Activated T-cell treated with anti-CD3 and anti-CD28 coated beads, Interleukin-2, amount 50 U/mL, for 24 hours (primary cell): ENCODE data around the gene MBP.
A peak's percentile ranks its signal among the peaks of the same experiment; 100 is the strongest.

Source experiments
- DNase-seq: peaks from one replicate; pipeline ENCODE4 v3.0.0-alpha.2; 2020
- H3K27ac Mint-ChIP-seq: 2 replicates; pipeline ENCODE4 v1.8.0; 2020; ENCODE audit warnings: mild to moderate bottlenecking, mixed read lengths
- H3K27me3 Mint-ChIP-seq: 2 replicates; pipeline ENCODE4 v1.8.0; 2020; ENCODE audit warnings: mixed read lengths
- H3K36me3 Mint-ChIP-seq: 2 replicates; pipeline ENCODE4 v1.8.0; 2020; ENCODE audit warnings: low read depth, mixed read lengths
- H3K4me1 Mint-ChIP-seq: 2 replicates; pipeline ENCODE4 v1.8.0; 2020; ENCODE audit warnings: low read depth, mixed read lengths
- H3K4me3 Mint-ChIP-seq: 2 replicates; pipeline ENCODE4 v1.8.0; 2020; ENCODE audit warnings: mild to moderate bottlenecking, moderate library complexity, mixed read lengths
- H3K9me3 Mint-ChIP-seq: 2 replicates; pipeline ENCODE4 v1.8.0; 2020; ENCODE audit warnings: mixed read lengths

Gene MBP

DNA sequence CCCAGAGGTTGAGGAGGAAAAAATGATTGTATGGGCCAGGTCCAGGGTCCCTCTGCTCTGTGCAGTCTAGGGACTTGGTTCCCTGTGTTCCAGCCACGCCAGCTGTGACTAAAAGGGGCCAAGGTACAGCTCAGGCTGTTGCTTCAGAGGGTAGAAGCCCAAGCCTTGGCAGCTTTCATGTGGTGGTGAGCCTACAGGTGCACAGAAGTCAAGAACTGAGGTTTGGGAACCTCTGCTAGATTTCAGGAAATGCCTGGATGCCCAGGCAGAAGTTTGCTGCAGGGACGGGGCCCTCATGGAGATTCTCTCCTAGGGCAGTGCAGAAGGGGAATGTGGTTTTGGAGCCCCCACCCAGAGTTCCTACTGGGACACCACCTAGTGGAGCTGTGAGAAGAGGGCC, 10.6 kb upstream of the MBP start:
- no peaks in the 10 kb centered on the region for H3K27me3 Mint-ChIP-seq
- H3K9me3 Mint-ChIP-seq = peaks cover 26% of the 10 kb centered on the region
- H3K36me3 Mint-ChIP-seq = peaks cover 19% of the 10 kb centered on the region
- no peak overlapping the region for H3K4me3 Mint-ChIP-seq
- no peak overlapping the region for H3K27ac Mint-ChIP-seq
- DNase-seq = no peak
- peaks cover 60% of the 10 kb centered on the region for H3K4me1 Mint-ChIP-seq

DNA sequence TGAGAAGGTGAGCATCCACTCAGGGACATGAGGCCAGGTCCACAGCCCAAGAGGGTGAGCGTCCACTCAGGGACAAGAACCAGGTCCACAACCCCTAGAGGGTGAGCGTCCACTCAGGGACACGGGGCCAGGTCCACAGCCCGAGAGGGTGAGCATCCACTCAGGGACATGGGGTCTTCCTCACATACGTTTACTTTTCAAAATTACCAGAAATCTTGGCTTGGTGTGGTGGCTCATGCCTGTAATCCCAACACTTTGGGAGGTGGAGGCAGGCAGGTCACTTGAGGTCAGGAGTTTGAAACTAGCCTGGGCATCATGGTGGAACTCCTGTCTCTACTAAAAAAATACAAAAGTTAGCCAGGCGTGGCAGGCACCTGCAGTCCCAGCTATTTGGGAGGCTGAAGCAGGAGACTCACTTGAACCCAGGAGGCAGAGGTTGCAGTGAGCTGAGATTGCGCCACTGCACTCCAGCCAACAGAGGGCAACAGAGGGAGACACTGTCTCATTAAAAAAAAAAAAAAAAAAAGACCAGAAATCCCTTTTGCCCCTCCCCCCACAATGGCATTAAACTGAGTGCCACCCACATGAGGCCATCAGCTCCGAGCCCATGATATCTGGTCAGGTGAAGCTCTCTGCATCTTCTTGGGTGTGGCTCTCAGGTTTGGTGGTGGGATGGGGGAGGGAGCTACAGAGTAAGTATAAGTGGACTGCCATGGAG, 9.0 kb upstream of the MBP start:
- H3K4me1 Mint-ChIP-seq = peaks cover 44% of the 10 kb centered on the region

DNA sequence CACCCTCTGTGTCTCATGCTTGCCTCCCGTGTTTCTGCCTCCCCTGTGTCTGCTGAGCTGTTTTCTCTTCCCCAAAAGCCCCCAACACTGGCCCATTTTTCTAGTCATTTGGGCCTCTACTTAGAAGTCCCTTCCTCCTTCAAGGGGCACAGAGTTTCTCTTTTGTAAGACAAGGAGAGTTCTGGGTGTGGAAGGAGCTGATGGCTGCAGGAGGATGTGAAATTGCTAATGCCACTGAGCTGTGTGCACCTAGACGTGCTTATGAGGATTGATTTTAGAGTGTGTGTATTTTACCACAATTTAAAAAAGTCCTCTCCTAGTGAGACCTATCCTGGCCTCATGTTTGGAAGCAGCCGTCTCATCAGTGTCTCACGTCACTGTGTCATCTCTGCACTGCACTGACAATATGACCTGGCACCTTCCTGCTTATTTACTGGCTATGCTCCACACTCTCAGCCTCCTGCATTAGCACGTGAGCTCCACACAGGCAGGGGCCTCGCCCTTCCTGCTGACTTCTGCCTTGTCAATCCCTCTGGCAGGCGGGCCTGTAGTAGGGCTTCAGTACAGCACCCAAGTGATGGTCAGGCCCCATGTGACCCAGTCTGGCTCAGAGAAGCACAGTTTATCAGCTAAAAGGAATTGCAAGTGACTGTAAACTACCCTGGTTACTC, 8.0 kb upstream of the MBP start:
- peak; percentile 56 for DNase-seq
- Mint-ChIP-seq H3K27me3 (no peaks in the 10 kb centered on the region), H3K9me3 (peaks cover 26% of the 10 kb centered on the region), H3K4me1 (peaks cover 38% of the 10 kb centered on the region), H3K4me3 (no peak overlapping the region), H3K27ac (peak overlapping the region; percentile 77), H3K36me3 (peaks cover 19% of the 10 kb centered on the region)

More for the DNA sequence above, 9.0 kb upstream of the MBP start:
- no peak overlapping the region for H3K27ac Mint-ChIP-seq
- H3K9me3 Mint-ChIP-seq = peaks cover 26% of the 10 kb centered on the region
- H3K27me3 Mint-ChIP-seq = no peaks in the 10 kb centered on the region
- H3K36me3 Mint-ChIP-seq = peaks cover 19% of the 10 kb centered on the region
- H3K4me3 Mint-ChIP-seq = no peak overlapping the region
- DNase-seq = no peak

DNA sequence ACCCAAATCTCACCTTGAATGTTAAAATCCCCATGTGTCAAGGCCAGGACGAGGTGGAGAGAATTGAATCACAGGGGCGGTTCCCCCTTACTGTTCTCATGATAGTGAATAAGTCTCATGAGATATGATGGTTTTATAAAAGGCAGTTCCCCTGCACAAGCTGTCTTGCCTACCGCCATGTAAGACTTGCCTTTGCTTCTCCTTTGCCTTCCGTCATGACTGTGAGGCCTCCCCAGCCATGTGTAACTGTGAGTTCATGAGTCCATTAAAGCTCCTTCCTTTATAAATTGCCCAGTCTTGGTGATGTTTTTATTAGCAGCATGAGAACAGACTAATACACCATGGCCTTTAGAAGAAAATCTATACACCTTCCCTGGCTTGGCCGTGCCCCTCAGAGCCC, 7.4 kb upstream of the MBP start:
- H3K9me3 Mint-ChIP-seq = peaks cover 26% of the 10 kb centered on the region
- no peak overlapping the region for H3K4me3 Mint-ChIP-seq
- no peaks in the 10 kb centered on the region for H3K27me3 Mint-ChIP-seq
- peaks cover 38% of the 10 kb centered on the region for H3K4me1 Mint-ChIP-seq
- no peak for DNase-seq
- peak overlapping the region; percentile 77 for H3K27ac Mint-ChIP-seq
- H3K36me3 Mint-ChIP-seq = peaks cover 19% of the 10 kb centered on the region

DNA sequence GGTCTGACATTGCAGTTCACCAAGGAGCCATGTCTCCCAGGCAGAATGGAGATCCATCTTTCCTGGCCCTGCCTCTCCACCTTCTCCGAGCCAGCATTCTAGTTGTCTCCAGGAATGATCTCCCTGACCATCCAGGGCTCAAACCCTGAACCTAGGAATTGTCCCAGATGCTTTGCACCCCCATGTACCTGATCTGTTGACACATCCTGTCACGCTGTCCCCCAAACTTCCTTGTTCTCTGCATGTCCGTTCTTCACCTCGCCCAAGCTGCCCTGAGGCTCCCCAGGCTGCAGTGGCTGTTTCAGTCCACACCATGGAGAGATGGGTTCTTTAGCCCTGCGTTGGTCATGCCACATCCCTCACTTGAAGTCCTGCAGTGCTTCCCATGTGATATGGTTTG, 7.0 kb upstream of the MBP start:
- DNase-seq = no peak
- Mint-ChIP-seq H3K27me3 (no peaks in the 10 kb centered on the region), H3K4me1 (peaks cover 37% of the 10 kb centered on the region), H3K9me3 (peaks cover 23% of the 10 kb centered on the region), H3K4me3 (no peak overlapping the region), H3K36me3 (peaks cover 19% of the 10 kb centered on the region), H3K27ac (no peak overlapping the region)

DNA sequence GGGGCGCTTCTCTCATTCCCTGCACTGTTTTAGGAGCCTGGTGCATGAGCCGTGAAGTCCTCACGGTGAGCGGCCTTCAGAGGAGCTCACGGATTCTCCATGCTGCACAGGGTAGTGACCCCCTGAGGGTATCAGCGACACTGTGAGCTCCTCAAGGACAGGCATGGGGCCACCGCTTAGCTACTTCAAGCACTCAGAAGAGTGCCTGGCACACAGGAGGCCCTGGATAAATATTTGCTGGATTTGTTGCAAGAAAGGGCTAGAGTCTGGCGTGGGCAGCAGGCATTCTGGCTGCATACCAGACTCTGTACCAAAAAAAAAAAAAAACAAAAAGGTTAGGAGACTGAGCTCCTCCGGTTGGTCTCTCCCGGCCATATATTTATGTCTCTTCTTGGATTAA, 5.7 kb upstream of the MBP start:
- Mint-ChIP-seq H3K27ac (no peak overlapping the region), H3K4me1 (peaks cover 41% of the 10 kb centered on the region), H3K9me3 (peaks cover 14% of the 10 kb centered on the region), H3K27me3 (no peaks in the 10 kb centered on the region), H3K36me3 (peaks cover 10% of the 10 kb centered on the region), H3K4me3 (no peak overlapping the region)
- no peak for DNase-seq

DNA sequence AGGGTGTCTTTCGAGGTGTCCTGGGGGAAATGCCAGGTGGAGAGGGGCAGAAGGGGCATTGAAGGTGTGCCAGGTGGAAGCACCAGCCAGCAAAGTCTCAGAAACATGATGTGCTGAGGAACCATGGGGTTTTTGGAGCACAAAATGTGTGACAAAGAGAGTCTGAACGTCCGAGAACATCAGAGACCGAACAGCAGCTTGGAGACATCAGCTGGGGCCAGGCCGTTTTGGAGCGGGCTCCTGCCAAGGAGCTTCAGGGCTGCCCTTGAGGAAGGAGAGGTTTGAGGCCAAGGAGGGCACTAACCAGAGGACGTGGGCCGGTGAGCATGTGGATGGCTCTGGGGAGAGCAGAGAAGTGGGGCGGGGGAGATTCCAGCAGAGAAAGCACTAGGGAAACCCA, 5.3 kb upstream of the MBP start:
- Mint-ChIP-seq H3K4me1 (peaks cover 42% of the 10 kb centered on the region), H3K9me3 (peaks cover 11% of the 10 kb centered on the region), H3K27ac (no peak overlapping the region), H3K4me3 (no peak overlapping the region), H3K36me3 (peaks cover 9% of the 10 kb centered on the region), H3K27me3 (no peaks in the 10 kb centered on the region)
- no peak for DNase-seq

DNA sequence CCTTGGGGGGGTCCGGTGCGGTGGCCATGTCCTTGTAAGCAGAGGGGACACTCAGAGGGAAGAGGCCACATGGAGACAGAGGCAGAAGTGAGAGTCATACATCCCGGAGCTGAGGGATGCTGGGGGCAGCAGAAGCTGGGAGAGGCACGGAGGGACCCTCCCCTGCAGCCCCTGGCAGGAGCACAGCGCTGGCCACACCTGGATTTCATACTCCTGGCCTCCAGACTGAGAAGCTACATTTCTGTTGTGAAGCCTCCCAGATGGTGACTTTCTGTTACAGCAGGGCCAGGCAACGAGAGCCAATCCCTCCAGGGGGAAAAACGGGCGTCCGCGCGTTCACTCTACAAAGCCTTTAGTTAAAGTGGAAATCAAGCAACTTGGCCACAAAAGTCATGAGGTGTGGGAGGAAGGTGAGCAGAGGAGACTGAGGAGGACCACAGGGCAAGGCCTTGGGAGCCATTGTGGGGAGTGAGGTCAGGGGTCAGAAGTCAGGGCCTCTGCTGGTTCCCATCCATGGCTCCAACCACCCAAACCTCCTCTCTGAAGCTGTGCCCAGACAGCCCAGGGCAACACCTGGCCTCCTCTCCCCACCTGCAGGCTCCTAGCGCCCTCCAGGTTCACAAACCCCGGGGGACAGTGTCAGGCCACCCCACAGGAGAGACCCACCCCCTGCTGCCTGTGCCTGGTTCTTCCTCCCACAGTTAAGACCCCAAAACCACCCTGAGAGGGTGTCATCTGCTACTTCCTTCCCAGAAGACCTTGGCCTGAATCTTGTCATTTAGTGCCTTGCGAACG, 4.5 kb upstream of the MBP start:
- Mint-ChIP-seq H3K36me3 (peaks cover 2% of the 10 kb centered on the region), H3K27me3 (no peaks in the 10 kb centered on the region), H3K27ac (no peak overlapping the region), H3K9me3 (peaks cover 3% of the 10 kb centered on the region), H3K4me1 (peaks cover 42% of the 10 kb centered on the region), H3K4me3 (no peak overlapping the region)
- no peak for DNase-seq

DNA sequence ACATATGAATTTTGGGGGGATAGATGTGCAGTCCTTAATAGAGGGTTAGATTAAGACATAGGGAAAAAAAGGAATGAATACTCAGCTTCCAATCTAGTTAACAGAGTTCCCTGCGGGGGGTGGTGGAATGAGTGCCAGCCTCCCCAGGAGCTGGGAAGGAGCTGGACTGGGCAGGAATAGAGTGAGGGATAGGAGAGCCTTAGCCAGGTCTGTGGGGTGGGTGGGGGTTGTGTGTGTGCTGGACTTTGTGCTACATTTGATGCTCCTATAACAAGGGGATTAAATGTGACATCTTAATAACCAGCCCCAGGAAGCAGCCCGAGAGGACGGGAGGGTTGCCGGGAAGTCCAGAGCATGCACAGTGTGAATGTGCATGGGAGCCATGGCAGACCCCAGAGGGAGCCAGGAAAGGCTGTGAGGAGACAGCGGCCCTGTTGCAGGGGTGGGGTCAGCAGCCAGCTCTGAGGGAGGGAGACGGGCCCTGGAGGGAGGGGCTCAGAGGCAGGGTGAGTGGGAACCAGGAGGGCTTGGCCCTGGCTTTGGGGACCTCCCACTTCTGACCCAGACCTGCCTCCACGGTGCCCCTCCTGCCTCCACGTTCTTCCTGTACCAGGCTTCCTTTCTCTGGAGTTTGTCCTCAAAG, 3.6 kb upstream of the MBP start:
- H3K27ac Mint-ChIP-seq = no peak overlapping the region
- H3K9me3 Mint-ChIP-seq = no peaks in the 10 kb centered on the region
- H3K4me3 Mint-ChIP-seq = no peak overlapping the region
- H3K36me3 Mint-ChIP-seq = peaks cover 3% of the 10 kb centered on the region
- DNase-seq = no peak
- no peaks in the 10 kb centered on the region for H3K27me3 Mint-ChIP-seq
- peaks cover 37% of the 10 kb centered on the region for H3K4me1 Mint-ChIP-seq

DNA sequence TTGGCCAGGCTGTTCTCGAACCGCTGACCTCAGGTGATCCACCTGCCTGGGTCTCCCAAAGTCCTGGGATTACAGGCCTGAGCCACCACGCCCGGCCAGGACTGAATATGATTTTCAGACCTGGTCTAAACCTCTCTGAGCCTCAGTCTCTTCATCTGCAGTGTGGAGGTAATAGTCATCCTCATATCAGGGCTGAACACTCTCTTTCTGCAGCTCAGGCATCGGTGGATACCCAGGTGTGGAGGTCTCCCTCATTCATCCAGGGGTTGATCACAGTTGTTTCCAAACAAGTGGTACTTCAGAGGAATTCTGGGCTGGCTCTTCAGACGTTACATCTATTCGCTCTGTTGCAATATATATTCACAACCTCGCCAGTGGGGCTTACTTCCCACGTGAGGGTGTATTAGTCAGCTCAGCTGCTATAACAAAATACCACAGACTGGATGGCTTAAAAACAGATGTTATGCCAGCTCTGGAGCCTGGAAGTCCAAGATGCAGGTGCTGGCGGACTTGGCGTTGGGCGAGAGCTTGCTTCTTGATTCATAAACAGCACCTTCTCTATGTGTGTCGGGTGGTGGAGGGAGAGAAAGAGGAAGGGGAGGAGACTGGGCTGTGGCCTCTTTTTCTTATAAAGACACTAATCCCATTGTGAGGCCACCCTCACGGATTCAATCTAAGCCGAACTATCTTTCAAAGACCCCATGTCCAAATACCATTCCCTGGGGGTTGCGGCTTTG, 2.9 kb upstream of the MBP start:
- Mint-ChIP-seq H3K36me3 (peaks cover 10% of the 10 kb centered on the region), H3K27me3 (no peaks in the 10 kb centered on the region), H3K27ac (no peak overlapping the region), H3K4me3 (no peak overlapping the region), H3K9me3 (no peaks in the 10 kb centered on the region), H3K4me1 (peaks cover 36% of the 10 kb centered on the region)
- DNase-seq = peak; percentile 20

DNA sequence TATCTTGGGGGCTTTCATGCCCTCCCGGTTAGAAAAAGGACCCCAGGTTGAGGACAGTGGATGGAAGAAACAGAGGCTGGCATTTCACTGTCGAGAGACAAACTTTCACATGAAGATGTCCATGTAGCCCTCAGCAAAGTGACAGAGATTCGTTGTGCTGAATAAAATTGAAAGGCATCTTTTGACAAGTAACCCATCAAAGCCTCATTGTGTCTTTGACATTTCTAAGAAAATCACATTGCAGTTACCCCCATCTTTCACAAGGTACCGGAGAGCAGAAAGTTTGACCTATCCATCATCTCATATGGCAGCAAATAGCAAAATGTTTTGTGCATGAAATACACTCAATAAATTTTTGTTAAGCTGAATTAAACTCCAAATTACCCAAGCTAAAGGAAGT, 2.0 kb upstream of the MBP start:
- peak; percentile 21 for DNase-seq
- Mint-ChIP-seq H3K4me3 (peak overlapping the region; percentile 66), H3K9me3 (no peaks in the 10 kb centered on the region), H3K4me1 (peaks cover 36% of the 10 kb centered on the region), H3K27ac (peak overlapping the region; percentile 60), H3K36me3 (peaks cover 18% of the 10 kb centered on the region), H3K27me3 (no peaks in the 10 kb centered on the region)

DNA sequence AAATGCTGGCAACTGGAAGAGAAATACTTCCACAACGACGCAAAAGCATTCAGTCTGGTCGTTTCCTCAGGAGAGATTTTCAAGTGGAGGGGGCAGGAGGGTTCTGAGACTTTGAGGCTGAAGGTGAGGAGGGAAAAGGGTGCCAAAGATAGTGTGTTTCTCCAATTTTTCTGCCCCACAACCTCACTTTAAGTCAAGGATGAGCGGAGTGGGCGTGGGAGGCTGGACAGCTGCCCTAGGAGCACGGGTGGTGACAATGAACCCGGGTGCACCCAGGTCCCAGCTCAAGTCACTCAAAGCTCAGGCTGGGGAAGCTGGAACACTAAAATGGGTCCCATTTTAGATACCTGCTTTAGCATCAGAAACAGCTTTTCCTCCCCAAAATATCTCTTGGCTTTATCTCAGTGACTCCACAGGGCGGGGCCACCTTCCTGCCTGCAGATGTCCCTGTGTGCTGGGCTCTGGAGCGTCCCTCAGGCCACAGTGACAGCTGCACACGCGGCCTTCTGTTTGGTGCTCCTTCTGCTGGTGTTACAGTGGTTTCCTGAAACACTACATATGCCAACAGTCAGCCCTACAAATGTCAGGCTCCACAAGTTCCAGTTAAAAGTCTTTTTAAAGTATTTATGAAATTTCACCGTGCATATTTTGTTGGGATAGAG, 1.4 kb upstream of the MBP start:
- peak overlapping the region; percentile 60 for H3K27ac Mint-ChIP-seq
- H3K4me1 Mint-ChIP-seq = peaks cover 40% of the 10 kb centered on the region

DNA sequence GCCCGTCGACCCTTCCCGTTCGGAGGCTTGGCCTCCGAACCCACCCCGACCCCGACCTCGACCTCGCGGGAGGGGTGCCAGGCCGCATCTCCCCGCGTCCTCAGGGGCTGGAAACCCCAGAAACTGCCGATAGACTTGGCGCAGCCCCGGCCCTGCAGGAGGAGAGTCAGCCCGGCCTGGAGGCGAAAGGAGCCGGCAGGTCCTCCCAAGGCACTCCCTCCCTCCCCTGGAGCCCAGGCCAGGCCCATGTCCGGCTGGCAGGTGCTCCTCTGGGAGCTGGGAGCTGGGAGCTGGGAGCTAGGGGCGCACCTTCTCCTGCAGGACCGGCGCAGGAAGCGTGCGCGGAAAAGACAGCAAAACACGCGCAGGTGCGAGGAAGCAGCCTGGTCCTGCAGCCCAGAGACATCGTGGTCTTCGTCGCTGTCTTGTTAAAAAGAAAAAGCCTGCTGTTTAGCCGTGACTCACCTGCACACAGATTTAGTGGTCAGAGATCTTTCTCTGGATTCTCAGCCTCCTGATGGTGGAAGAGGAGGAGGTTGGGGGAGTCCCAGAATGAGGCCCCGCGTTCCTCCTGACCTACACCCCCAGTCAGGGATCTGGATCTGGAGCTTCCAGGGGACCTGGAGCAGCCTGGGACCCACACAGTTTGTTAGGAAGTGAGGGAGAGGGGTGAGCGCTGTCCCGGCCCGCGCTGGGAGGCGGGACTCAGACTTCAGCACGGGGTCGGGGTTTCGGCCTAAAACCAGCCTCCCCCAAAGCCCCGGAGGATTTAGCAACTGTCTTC, 660 bp upstream of the MBP start:
- H3K4me3 Mint-ChIP-seq = peak overlapping the region; percentile 66
- no peaks in the 10 kb centered on the region for H3K27me3 Mint-ChIP-seq
- DNase-seq = peak; percentile 49
- H3K9me3 Mint-ChIP-seq = no peaks in the 10 kb centered on the region
- H3K36me3 Mint-ChIP-seq = peaks cover 31% of the 10 kb centered on the region
- peak overlapping the region; percentile 47 for H3K27ac Mint-ChIP-seq
- H3K4me1 Mint-ChIP-seq = peaks cover 48% of the 10 kb centered on the region

More for the DNA sequence above, 1.4 kb upstream of the MBP start:
- Mint-ChIP-seq H3K27me3 (no peaks in the 10 kb centered on the region), H3K4me3 (peak overlapping the region; percentile 66), H3K9me3 (no peaks in the 10 kb centered on the region), H3K36me3 (peaks cover 25% of the 10 kb centered on the region)
- peak; percentile 37 for DNase-seq
